Mucosa of stomach (tissue), 1 donor: ENCODE data around the gene UST.
"Not testable (repeated sequence)": the region's sequence is repeated elsewhere in the genome, so short reads cannot be mapped to it uniquely, and the experiment has no call there.

ENCODE experiments used
- H3K27me3 ChIP-seq: one replicate; pipeline ENCODE4 v1.7.0; 2013; ENCODE audit warnings: mild to moderate bottlenecking, low read length; ENCODE audit not compliant: control insufficient read depth, insufficient read depth
- H3K36me3 ChIP-seq: one replicate; pipeline ENCODE4 v1.7.0; 2013; ENCODE audit warnings: low read length; ENCODE audit not compliant: control insufficient read depth, insufficient read depth
- H3K4me1 ChIP-seq: one replicate; pipeline ENCODE4 v1.7.0; 2013; ENCODE audit warnings: mild to moderate bottlenecking, low read length; ENCODE audit not compliant: control insufficient read depth, insufficient read depth
- H3K4me3 ChIP-seq: one replicate; pipeline ENCODE4 v1.7.0; 2013; ENCODE audit warnings: low read length
- H3K9ac ChIP-seq: one replicate; pipeline ENCODE4 v1.7.0; 2013; ENCODE audit warnings: mild to moderate bottlenecking, low read length, moderate library complexity
- H3K9me3 ChIP-seq: one replicate; pipeline ENCODE4 v1.7.0; 2013; ENCODE audit warnings: mild to moderate bottlenecking, low read length, moderate library complexity; ENCODE audit not compliant: control insufficient read depth
- donor health status: Pancreatic carcinoma.

The UST gene

GRCh38 chr6:148905901-148906300 lies 159.1 kb downstream of the UST start:
- no peaks in the 10 kb centered on the region for H3K27me3 ChIP-seq
- H3K9ac ChIP-seq = no peak overlapping the region
- no peaks in the 10 kb centered on the region for H3K9me3 ChIP-seq
- no peaks in the 10 kb centered on the region for H3K4me1 ChIP-seq
- H3K4me3 ChIP-seq = no peak overlapping the region
- no peaks in the 10 kb centered on the region for H3K36me3 ChIP-seq

- Histone ChIP-seq H3K9me3 (no peaks in the 10 kb centered on the region), H3K4me3 (no peak overlapping the region), H3K27me3 (no peaks in the 10 kb centered on the region), H3K9ac (no peak overlapping the region), H3K4me1 (no peaks in the 10 kb centered on the region), H3K36me3 (no peaks in the 10 kb centered on the region)
Measured at GRCh38 chr6:148906386-148906785, 159.6 kb downstream of the UST start.

- Histone ChIP-seq H3K9me3 (no peaks in the 10 kb centered on the region), H3K36me3 (no peaks in the 10 kb centered on the region), H3K4me1 (no peaks in the 10 kb centered on the region), H3K9ac (no peak overlapping the region), H3K4me3 (no peak overlapping the region), H3K27me3 (no peaks in the 10 kb centered on the region)
Measured at GRCh38 chr6:148907573-148907972, 160.7 kb downstream of the UST start.

DNA sequence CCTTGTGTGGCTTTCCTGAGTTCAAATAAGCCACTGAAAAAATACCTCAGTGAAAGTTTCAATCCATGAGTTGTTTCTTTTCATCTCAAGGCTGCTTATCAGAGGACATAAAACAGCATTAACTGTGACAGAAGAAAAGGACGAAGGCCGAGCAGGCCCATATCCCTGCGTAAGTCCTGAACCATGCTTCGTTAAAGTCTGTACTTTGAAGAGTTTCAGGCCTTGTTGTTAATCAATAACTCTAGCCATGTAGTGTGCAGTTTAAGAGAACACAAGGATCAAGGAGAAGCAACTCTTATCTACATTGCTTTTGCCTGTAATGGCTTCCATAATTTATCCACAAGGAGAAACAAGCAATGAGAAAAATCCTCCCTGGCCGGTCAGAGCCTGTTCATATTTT lies 165.4 kb downstream of the UST start:
- Histone ChIP-seq H3K27me3 (no peaks in the 10 kb centered on the region), H3K36me3 (no peaks in the 10 kb centered on the region), H3K9me3 (no peaks in the 10 kb centered on the region), H3K9ac (no peak overlapping the region), H3K4me3 (no peak overlapping the region), H3K4me1 (peaks cover 7% of the 10 kb centered on the region)

GRCh38 chr6:148915810-148916209 lies 169.0 kb downstream of the UST start:
- H3K9ac ChIP-seq = no peak overlapping the region
- no peak overlapping the region for H3K4me3 ChIP-seq
- H3K9me3 ChIP-seq = no peaks in the 10 kb centered on the region
- no peaks in the 10 kb centered on the region for H3K27me3 ChIP-seq
- peaks cover 7% of the 10 kb centered on the region for H3K4me1 ChIP-seq
- no peaks in the 10 kb centered on the region for H3K36me3 ChIP-seq

- not testable (repeated sequence) for H3K9me3 ChIP-seq, H3K27me3 ChIP-seq, H3K4me1 ChIP-seq, H3K9ac ChIP-seq, H3K36me3 ChIP-seq, H3K4me3 ChIP-seq
Measured at GRCh38 chr6:148916485-148916884, 169.7 kb downstream of the UST start.

GRCh38 chr6:148924226-148925012 lies 177.6 kb downstream of the UST start:
- Histone ChIP-seq H3K4me1 (no peaks in the 10 kb centered on the region), H3K9ac (no peak overlapping the region), H3K36me3 (no peaks in the 10 kb centered on the region), H3K27me3 (no peaks in the 10 kb centered on the region), H3K4me3 (no peak overlapping the region), H3K9me3 (no peaks in the 10 kb centered on the region)

GRCh38 chr6:148925701-148926100 lies 178.9 kb downstream of the UST start:
- Histone ChIP-seq H3K36me3 (no peaks in the 10 kb centered on the region), H3K9ac (no peak overlapping the region), H3K4me1 (no peaks in the 10 kb centered on the region), H3K9me3 (no peaks in the 10 kb centered on the region), H3K27me3 (no peaks in the 10 kb centered on the region), H3K4me3 (no peak overlapping the region)

DNA sequence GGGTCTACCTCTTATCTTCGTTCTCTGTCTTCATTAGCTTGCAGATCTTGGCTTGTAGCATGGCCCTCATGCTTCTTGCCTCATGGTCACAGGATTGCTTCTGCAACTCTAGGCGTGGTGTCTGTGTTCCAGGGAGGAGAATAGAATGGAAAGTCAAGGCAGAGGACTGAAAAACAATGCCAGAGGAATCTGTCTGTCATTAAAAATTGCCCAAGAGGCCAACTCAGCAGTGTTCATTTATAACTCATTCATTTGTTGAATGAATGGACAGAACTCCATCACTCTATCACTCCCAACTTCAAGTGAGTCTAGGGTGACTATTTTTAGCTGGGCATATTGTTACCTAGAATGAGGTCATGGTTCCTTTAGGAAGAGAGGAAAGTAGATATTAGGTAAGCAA lies 179.6 kb downstream of the UST start:
- Histone ChIP-seq H3K4me3 (no peak overlapping the region), H3K9ac (no peak overlapping the region), H3K27me3 (no peaks in the 10 kb centered on the region), H3K4me1 (no peaks in the 10 kb centered on the region), H3K9me3 (no peaks in the 10 kb centered on the region), H3K36me3 (no peaks in the 10 kb centered on the region)

GRCh38 chr6:148927586-148927985 lies 180.8 kb downstream of the UST start:
- Histone ChIP-seq H3K4me3 (no peak overlapping the region), H3K9ac (no peak overlapping the region), H3K4me1 (no peaks in the 10 kb centered on the region), H3K27me3 (no peaks in the 10 kb centered on the region), H3K9me3 (no peaks in the 10 kb centered on the region), H3K36me3 (no peaks in the 10 kb centered on the region)

GRCh38 chr6:148928811-148929210 lies 182.0 kb downstream of the UST start:
- Histone ChIP-seq H3K27me3 (no peaks in the 10 kb centered on the region), H3K4me1 (no peaks in the 10 kb centered on the region), H3K4me3 (no peak overlapping the region), H3K9me3 (no peaks in the 10 kb centered on the region), H3K9ac (no peak overlapping the region), H3K36me3 (no peaks in the 10 kb centered on the region)

DNA sequence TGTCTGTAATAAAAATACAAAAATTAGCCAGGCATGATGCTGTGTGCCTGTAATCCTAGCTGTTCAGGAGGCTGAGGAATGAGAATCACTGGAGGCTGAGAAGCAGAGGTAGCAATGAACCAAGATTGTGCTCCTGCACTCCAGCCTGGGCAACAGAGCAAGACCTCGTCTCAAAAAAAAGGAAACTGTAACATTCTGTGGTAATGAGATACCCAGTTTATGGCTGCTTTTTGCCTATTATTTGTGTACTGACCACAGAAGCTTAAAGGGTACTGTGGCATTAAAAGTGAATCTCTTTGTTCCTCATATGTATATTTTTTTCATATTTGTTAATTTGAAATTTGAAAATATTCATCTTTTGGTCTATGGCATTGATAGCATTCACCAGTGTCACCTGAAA lies 185.4 kb downstream of the UST start:
- Histone ChIP-seq H3K9me3 (no peaks in the 10 kb centered on the region), H3K4me1 (no peaks in the 10 kb centered on the region), H3K27me3 (no peaks in the 10 kb centered on the region), H3K36me3 (no peaks in the 10 kb centered on the region), H3K9ac (no peak overlapping the region), H3K4me3 (no peak overlapping the region)

DNA sequence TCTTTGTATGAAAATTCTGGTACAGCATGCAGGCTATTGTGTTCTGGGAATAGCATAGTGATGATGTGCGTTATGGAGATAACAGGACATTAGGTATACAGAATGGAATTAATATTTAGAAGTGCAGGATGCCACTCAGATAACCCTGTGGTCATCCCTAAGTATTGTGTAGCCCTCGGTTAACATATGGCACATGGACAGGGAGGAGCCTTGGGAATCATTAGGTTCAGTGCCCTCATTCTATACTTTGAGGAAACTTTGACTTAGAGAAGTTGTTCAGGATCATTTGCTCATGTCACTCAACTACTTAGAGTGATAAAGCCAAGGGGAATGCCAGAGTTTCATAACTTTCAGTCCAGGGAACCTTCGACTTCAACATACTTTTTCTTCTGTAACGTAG lies 185.9 kb downstream of the UST start:
- no peak overlapping the region for H3K4me3 ChIP-seq
- H3K27me3 ChIP-seq = no peaks in the 10 kb centered on the region
- H3K9ac ChIP-seq = no peak overlapping the region
- no peaks in the 10 kb centered on the region for H3K4me1 ChIP-seq
- H3K36me3 ChIP-seq = no peaks in the 10 kb centered on the region
- H3K9me3 ChIP-seq = no peaks in the 10 kb centered on the region
